HEK293 (cell line): ENCODE data around the gene SMIM41.

Experiments
- CTCF ChIA-PET: fragments of 350-600 bp; formaldehyde crosslinking; extraction: SDS; loops from one replicate; lab custom pipeline; 2021; ENCODE audit warnings: antibody characterized with exemption; lab: Yijun Ruan, JAX
- POLR2A ChIA-PET: fragments of 300-600 bp; formaldehyde crosslinking; extraction: SDS; loops from one replicate; lab custom pipeline; 2020; ENCODE audit warnings: antibody characterized with exemption, inconsistent platforms; lab: Yijun Ruan, JAX
- H3K27ac ChIP-seq: fragments of 200-500 bp; sonication (Bioruptor generic); 2 replicates; pipeline ENCODE4 v1.5.1; 2014; ENCODE audit warnings: low read depth, low read length, control low read depth, inconsistent platforms; ENCODE audit errors: extremely low read depth
- H3K36me3 ChIP-seq, 2 experiments: fragments of 200-500 bp in 1 of 2; sonication (Bioruptor generic) in 1 of 2; 1 replicate in 1 of 2; 2 replicates in 1 of 2; pipeline ENCODE4 v1.5.1; 2014 to 2017; ENCODE audit warnings: inconsistent platforms in 2 of 2, low read length in 2 of 2; ENCODE audit not compliant: control insufficient read depth in 2 of 2, insufficient read depth in 1 of 2
- H3K4me1 ChIP-seq: fragments of 200-500 bp; sonication (Bioruptor generic); 2 replicates; pipeline ENCODE4 v1.5.1; 2014; ENCODE audit warnings: mild to moderate bottlenecking, low read length, inconsistent platforms; ENCODE audit not compliant: control insufficient read depth, insufficient read depth
- H3K4me3 ChIP-seq: 2 replicates; pipeline ENCODE4 v1.5.1; 2011; ENCODE audit warnings: low read depth, mild to moderate bottlenecking, control low read depth, low read length, moderate library complexity
- H3K9me3 ChIP-seq: fragments of 200-500 bp; sonication (Bioruptor generic); 2 replicates; pipeline ENCODE4 v1.5.1; 2014; ENCODE audit warnings: low read depth, low read length, inconsistent platforms; ENCODE audit not compliant: control insufficient read depth, insufficient read depth
- FEZF1 ChIP-seq: fragments of 450-650 bp; formaldehyde crosslinking; IDR thresholded peaks from 2 replicates; pipeline ENCODE4 v1.5.1; 2016; ENCODE audit warnings: missing biosample characterization, missing genetic modification characterization
- GLIS2 ChIP-seq: fragments of 450-650 bp; formaldehyde crosslinking; IDR thresholded peaks from 2 replicates; pipeline ENCODE4 v1.5.1; 2016; ENCODE audit warnings: missing biosample characterization, missing genetic modification characterization
- MEIS1 ChIP-seq: sonication (generic); formaldehyde crosslinking; IDR thresholded peaks from 2 replicates; pipeline ENCODE4 v1.8.1; 2022; ENCODE audit warnings: missing genetic modification reagents, mild to moderate bottlenecking, borderline replicate concordance
- RBAK ChIP-seq: fragments of 450-650 bp; formaldehyde crosslinking; IDR thresholded peaks from 2 replicates; pipeline ENCODE4 v1.5.1; 2016; ENCODE audit warnings: missing biosample characterization, missing genetic modification characterization
- ZBTB7A ChIP-seq: fragments of 450-650 bp; formaldehyde crosslinking; IDR thresholded peaks from 2 replicates; pipeline ENCODE4 v1.5.1; 2016; ENCODE audit warnings: low read depth, missing biosample characterization, missing genetic modification characterization
- ZFP37 ChIP-seq: fragments of 450-650 bp; formaldehyde crosslinking; IDR thresholded peaks from 2 replicates; pipeline ENCODE4 v1.5.1; 2016; ENCODE audit warnings: missing biosample characterization, missing genetic modification characterization
- ZNF140 ChIP-seq: fragments of 450-650 bp; formaldehyde crosslinking; IDR thresholded peaks from 2 replicates; pipeline ENCODE4 v1.5.1; 2016; ENCODE audit warnings: missing biosample characterization, missing genetic modification characterization
- ZNF175 ChIP-seq: fragments of 450-650 bp; formaldehyde crosslinking; IDR thresholded peaks from 2 replicates; pipeline ENCODE4 v1.5.1; 2016; ENCODE audit warnings: missing biosample characterization, missing genetic modification characterization
- ZNF223 ChIP-seq: fragments of 450-650 bp; formaldehyde crosslinking; IDR thresholded peaks from 2 replicates; pipeline ENCODE4 v1.5.1; 2016; ENCODE audit warnings: missing biosample characterization, missing genetic modification characterization
- ZNF335 ChIP-seq: fragments of 450-650 bp; formaldehyde crosslinking; conservative IDR thresholded peaks from 2 replicates; pipeline ENCODE4 v1.5.1; 2016; ENCODE audit warnings: missing biosample characterization, missing genetic modification characterization
- ZNF366 ChIP-seq: fragments of 450-650 bp; formaldehyde crosslinking; conservative IDR thresholded peaks from 2 replicates; pipeline ENCODE4 v1.5.1; 2016; ENCODE audit warnings: missing biosample characterization, missing genetic modification characterization
- ZNF555 ChIP-seq: fragments of 450-650 bp; formaldehyde crosslinking; conservative IDR thresholded peaks from 2 replicates; pipeline ENCODE4 v1.5.1; 2017; ENCODE audit warnings: missing biosample characterization, mild to moderate bottlenecking, missing genetic modification characterization, inconsistent platforms
- ZNF621 ChIP-seq: fragments of 450-650 bp; formaldehyde crosslinking; IDR thresholded peaks from 2 replicates; pipeline ENCODE4 v1.5.1; 2017; ENCODE audit warnings: missing biosample characterization, missing genetic modification characterization
- ZNF654 ChIP-seq: fragments of 450-650 bp; formaldehyde crosslinking; IDR thresholded peaks from 2 replicates; pipeline ENCODE4 v1.5.1; 2016; ENCODE audit warnings: low read depth, missing biosample characterization, missing genetic modification characterization
- ZNF677 ChIP-seq: fragments of 450-650 bp; IDR thresholded peaks from 2 replicates; pipeline ENCODE4 v1.5.0; 2018; ENCODE audit warnings: missing biosample characterization, mild to moderate bottlenecking, missing genetic modification characterization, moderate library complexity
- ZNF843 ChIP-seq: fragments of 450-650 bp; formaldehyde crosslinking; IDR thresholded peaks from 2 replicates; pipeline ENCODE4 v1.5.1; 2016; ENCODE audit warnings: missing biosample characterization, missing genetic modification characterization
- TF ChIP-seq, protein P1 (sequence below): fragments of 450-650 bp; formaldehyde crosslinking; conservative IDR thresholded peaks from 2 replicates; pipeline ENCODE4 v1.5.1; 2016; ENCODE audit warnings: low read depth, missing biosample characterization, missing genetic modification characterization
- TF ChIP-seq, protein P2 (sequence below): fragments of 450-650 bp; IDR thresholded peaks from 2 replicates; pipeline ENCODE4 v1.5.1; 2018; ENCODE audit warnings: missing biosample characterization, mild to moderate bottlenecking, missing genetic modification characterization
- TF ChIP-seq, protein P3 (sequence below): fragments of 450-650 bp; formaldehyde crosslinking; IDR thresholded peaks from 2 replicates; pipeline ENCODE4 v1.5.1; 2016; ENCODE audit warnings: missing biosample characterization, missing genetic modification characterization
- TF ChIP-seq, protein P4 (sequence below): fragments of 450-650 bp; formaldehyde crosslinking; IDR thresholded peaks from 2 replicates; pipeline ENCODE4 v1.5.1; 2017; ENCODE audit warnings: missing biosample characterization, mild to moderate bottlenecking, missing genetic modification characterization, moderate library complexity

The SMIM41 gene

DNA sequence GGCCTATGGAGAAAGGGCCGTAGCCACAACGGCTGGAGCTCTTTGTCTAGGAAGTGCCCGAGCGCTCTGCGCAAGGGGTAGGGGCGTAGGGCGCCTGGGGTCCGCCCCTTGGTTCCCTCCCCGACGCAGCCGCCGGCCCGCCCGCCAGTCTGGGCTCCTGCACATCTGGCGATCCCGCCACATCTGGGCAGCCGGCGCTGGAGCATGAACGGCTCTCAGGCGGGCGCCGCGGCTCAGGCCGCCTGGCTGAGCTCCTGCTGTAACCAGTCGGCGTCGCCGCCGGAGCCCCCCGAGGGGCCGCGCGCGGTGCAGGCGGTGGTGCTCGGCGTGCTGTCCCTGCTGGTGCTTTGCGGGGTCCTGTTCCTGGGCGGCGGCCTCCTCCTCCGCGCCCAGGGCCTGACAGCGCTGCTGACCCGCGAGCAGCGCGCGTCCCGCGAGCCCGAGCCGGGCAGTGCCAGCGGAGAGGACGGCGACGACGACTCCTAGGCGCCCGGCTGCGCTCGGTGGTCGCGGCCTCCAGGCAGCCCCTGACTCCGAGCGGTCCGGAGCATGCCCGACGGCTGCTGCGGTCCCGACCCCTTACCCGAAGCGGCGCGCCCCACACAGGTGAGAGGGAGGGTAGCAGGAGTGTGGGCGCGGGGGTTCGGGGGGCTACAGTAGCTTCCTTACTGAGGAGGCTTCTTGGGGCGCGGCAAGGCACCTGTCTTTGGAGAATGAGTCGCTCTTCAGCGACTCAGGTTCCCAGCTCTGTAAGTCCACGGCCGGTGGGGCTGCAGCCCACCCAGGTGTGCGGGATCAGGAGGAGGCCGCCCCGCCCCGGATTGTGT, at the start of gene SMIM41:
SMIM41 (plus strand) TSS at position 129 of the 827 bp plus-strand sequence; CDS start at position 205, 76 bp downstream.
- Histone ChIP-seq H3K36me3 (peaks cover 7 to 41% of the 10 kb centered on the region in 2 experiments; a peak in 2 of 3 replicates), H3K9me3 (no peaks in the 10 kb centered on the region), H3K27ac (no peak within 1 kb of the TSS), H3K4me1 (no peaks in the 10 kb centered on the region), H3K4me3 (no peak within 1 kb of the TSS)
- TF ChIP-seq ZNF555 (tag by site-specific recombination) (no peak), ZNF140 (tag by site-specific recombination) (no peak)
- TF ChIP-seq, protein P1, sequence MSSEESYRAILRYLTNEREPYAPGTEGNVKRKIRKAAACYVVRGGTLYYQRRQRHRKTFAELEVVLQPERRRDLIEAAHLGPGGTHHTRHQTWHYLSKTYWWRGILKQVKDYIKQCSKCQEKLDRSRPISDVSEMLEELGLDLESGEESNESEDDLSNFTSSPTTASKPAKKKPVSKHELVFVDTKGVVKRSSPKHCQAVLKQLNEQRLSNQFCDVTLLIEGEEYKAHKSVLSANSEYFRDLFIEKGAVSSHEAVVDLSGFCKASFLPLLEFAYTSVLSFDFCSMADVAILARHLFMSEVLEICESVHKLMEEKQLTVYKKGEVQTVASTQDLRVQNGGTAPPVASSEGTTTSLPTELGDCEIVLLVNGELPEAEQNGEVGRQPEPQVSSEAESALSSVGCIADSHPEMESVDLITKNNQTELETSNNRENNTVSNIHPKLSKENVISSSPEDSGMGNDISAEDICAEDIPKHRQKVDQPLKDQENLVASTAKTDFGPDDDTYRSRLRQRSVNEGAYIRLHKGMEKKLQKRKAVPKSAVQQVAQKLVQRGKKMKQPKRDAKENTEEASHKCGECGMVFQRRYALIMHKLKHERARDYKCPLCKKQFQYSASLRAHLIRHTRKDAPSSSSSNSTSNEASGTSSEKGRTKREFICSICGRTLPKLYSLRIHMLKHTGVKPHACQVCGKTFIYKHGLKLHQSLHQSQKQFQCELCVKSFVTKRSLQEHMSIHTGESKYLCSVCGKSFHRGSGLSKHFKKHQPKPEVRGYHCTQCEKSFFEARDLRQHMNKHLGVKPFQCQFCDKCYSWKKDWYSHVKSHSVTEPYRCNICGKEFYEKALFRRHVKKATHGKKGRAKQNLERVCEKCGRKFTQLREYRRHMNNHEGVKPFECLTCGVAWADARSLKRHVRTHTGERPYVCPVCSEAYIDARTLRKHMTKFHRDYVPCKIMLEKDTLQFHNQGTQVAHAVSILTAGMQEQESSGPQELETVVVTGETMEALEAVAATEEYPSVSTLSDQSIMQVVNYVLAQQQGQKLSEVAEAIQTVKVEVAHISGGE (tag by site-specific recombination), result no peak
- CTCF ChIA-PET, result interaction anchor here (1.1 to 34.8 kb wide), 2 partner anchors 53 to 75 kb away, joined by 5 to 794 read pairs; no protein-coding TSS in a partner anchor
- POLR2A ChIA-PET, result no interaction called here

DNA sequence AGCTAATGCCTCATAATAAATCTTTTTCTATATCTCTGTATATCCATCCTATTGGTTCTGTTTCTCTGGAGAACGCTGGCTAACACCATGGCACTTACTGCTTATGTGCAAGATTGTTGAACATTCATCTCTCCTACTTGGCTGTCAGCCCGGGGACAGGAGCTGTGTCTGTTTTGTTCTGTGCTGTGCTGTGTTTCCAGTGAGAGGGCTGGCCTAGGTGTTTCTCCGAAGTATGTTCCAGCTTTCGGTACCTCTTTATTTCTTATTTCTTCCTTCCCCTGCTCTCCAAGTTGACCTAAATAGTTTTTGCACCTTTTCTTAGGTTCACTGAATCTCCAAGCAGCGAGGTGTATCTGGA, 47.1 kb upstream of the SMIM41 start:
- POLR2A ChIA-PET, result interaction anchor here (0.6 to 2.1 kb wide), 7 partner anchors 11 to 793 kb away, joined by 3 to 16 read pairs (median 4); partner anchors contain the start of genes ATG101, NR4A1 and TAMALIN
- Histone ChIP-seq H3K36me3 (no peaks in the 10 kb centered on the region), H3K9me3 (no peaks in the 10 kb centered on the region), H3K4me1 (peaks cover 10% of the 10 kb centered on the region), H3K4me3 (no peak overlapping the region), H3K27ac (no peak overlapping the region)
- TF ChIP-seq ZNF366 (tag by site-specific recombination), result peak; percentile 73
- TF ChIP-seq ZBTB7A, result 0 out of 2 replicates have a peak, but pooled peaks have one; percentile 14
- TF ChIP-seq ZNF223 (tag by site-specific recombination), result no peak
- TF ChIP-seq ZNF654 (tag by site-specific recombination), result 0 out of 2 replicates have a peak, but pooled peaks have one; percentile 1
- CTCF ChIA-PET, result interaction anchor here (0.8 to 16.1 kb wide), 7 partner anchors 10 to 90 kb away, joined by 3 to 794 read pairs (median 7); partner anchors contain the start of genes ATG101 and SMIM41

DNA sequence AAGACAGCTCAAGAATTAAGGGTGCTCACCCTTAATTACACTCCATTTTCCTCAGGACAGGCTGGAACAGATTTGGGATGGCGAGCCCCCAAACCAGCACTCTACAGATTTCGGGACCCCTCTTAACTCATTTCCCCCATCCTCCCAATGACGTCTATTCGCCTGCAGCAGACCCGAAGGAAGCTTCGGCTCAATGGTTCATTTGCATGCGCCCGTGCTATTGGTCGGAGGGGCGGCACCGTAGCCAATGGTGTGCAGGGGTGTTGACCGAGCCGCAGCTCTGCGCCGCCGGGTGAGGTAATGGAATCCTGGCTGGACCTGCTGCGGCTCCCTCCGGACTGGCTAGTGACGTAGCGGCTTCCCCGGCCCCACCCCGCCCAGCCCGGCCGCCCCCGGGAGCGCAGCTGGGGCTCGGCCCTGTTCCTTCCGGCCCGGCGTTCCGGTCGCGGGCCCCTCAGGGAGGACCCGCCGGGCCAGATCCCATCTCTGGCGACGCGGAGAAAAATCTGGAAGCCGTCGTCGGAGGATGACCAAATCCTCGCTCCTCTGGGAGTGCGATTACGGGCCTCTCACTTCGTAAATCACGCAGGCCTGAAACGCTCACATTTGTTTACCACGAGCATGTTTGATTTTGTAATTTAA, 46.6 kb upstream of the SMIM41 start:
- no peaks in the 10 kb centered on the region for H3K36me3 ChIP-seq
- no peaks in the 10 kb centered on the region for H3K9me3 ChIP-seq
- POLR2A ChIA-PET, result interaction anchor here (0.6 to 2.1 kb wide), 8 partner anchors 11 to 973 kb away, joined by 3 to 16 read pairs (median 4); partner anchors contain the start of genes ATG101, EIF4B, NR4A1 and TAMALIN
- H3K4me3 ChIP-seq, result 0 out of 2 replicates have a peak overlapping the region, but pooled peaks have one; percentile 9
- CTCF ChIA-PET, result interaction anchor here (0.8 to 16.1 kb wide), 7 partner anchors 11 to 90 kb away, joined by 3 to 794 read pairs (median 7); partner anchors contain the start of genes ATG101 and SMIM41
- H3K4me1 ChIP-seq, result peaks cover 13% of the 10 kb centered on the region
- H3K27ac ChIP-seq, result no peak overlapping the region; the same call in 1 of the 2 replicates
- TF ChIP-seq MEIS1 (CRISPR knock-in tag) (no peak), ZNF677 (tag by site-specific recombination) (no peak), ZNF335 (tag by site-specific recombination) (peak; percentile 73), ZNF621 (tag by site-specific recombination) (no peak), RBAK (tag by site-specific recombination) (no peak), ZNF843 (tag by site-specific recombination) (no peak), ZNF175 (no peak), ZFP37 (no peak), GLIS2 (peak; percentile 94), FEZF1 (no peak)
- TF ChIP-seq, protein P2, sequence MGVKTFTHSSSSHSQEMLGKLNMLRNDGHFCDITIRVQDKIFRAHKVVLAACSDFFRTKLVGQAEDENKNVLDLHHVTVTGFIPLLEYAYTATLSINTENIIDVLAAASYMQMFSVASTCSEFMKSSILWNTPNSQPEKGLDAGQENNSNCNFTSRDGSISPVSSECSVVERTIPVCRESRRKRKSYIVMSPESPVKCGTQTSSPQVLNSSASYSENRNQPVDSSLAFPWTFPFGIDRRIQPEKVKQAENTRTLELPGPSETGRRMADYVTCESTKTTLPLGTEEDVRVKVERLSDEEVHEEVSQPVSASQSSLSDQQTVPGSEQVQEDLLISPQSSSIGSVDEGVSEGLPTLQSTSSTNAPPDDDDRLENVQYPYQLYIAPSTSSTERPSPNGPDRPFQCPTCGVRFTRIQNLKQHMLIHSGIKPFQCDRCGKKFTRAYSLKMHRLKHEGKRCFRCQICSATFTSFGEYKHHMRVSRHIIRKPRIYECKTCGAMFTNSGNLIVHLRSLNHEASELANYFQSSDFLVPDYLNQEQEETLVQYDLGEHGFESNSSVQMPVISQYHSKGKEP, result 0 out of 2 replicates have a peak, but pooled peaks have one; percentile 18
- TF ChIP-seq, protein P3, sequence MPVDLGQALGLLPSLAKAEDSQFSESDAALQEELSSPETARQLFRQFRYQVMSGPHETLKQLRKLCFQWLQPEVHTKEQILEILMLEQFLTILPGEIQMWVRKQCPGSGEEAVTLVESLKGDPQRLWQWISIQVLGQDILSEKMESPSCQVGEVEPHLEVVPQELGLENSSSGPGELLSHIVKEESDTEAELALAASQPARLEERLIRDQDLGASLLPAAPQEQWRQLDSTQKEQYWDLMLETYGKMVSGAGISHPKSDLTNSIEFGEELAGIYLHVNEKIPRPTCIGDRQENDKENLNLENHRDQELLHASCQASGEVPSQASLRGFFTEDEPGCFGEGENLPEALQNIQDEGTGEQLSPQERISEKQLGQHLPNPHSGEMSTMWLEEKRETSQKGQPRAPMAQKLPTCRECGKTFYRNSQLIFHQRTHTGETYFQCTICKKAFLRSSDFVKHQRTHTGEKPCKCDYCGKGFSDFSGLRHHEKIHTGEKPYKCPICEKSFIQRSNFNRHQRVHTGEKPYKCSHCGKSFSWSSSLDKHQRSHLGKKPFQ (tag by site-specific recombination), result no peak
- TF ChIP-seq, protein P4, sequence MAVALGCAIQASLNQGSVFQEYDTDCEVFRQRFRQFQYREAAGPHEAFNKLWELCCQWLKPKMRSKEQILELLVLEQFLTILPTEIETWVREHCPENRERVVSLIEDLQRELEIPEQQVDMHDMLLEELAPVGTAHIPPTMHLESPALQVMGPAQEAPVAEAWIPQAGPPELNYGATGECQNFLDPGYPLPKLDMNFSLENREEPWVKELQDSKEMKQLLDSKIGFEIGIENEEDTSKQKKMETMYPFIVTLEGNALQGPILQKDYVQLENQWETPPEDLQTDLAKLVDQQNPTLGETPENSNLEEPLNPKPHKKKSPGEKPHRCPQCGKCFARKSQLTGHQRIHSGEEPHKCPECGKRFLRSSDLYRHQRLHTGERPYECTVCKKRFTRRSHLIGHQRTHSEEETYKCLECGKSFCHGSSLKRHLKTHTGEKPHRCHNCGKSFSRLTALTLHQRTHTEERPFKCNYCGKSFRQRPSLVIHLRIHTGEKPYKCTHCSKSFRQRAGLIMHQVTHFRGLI (tag by site-specific recombination), result peak; percentile 51; the same call in 1 of the 2 replicates
